Ascending aorta (tissue), 2 donors: ENCODE results near the gene TSEN2. TPM values are rescaled to one million over a fixed set of nuclear protein-coding genes. Genes with fewer than 3 reads are reported as not detected.

Experiments used
- DNase-seq, 2 donors: peaks; one replicate each; pipeline ENCODE4 v3.0.0-alpha.2; 2019; ENCODE audit warnings: low spot score in 2 of 2
- H3K27ac ChIP-seq, 2 donors: fragments of 200-600 bp; sonication (generic); one replicate each; pipeline ENCODE4 v1.5.1; 2016 to 2017; ENCODE audit warnings: mild to moderate bottlenecking in 1 of 2
- H3K27me3 ChIP-seq: fragments of 200-600 bp; sonication (generic); one replicate; pipeline ENCODE4 v1.5.1; 2017
- H3K36me3 ChIP-seq, 2 donors: fragments of 200-600 bp; sonication (generic); one replicate each; pipeline ENCODE4 v1.5.1; 2016
- H3K4me1 ChIP-seq, 2 donors: fragments of 200-600 bp; sonication (generic); one replicate each; pipeline ENCODE4 v1.5.1; 2016 to 2017; ENCODE audit warnings: mild to moderate bottlenecking in 1 of 2
- H3K4me3 ChIP-seq, 2 donors: fragments of 200-600 bp; sonication (generic); one replicate each; pipeline ENCODE4 v1.5.1; 2016 to 2017; ENCODE audit warnings: mild to moderate bottlenecking in 1 of 2
- H3K9me3 ChIP-seq, 2 donors: fragments of 200-600 bp; sonication (generic); one replicate each; pipeline ENCODE4 v1.5.1; 2016
- CTCF ChIP-seq, 3 experiments: fragments of 200-600 bp in 2 of 3; fragments of 450-650 bp in 1 of 3; sonication (generic) in 2 of 3; IDR thresholded peaks; one replicate each; pipeline ENCODE4 v1.5.1; 2016 to 2019; ENCODE audit warnings: antibody characterized with exemption in 3 of 3, mild to moderate bottlenecking in 1 of 3, moderate library complexity in 1 of 3
- intact Hi-C: fragments of 100-400 bp; cut with DNase I; formaldehyde crosslinking; loops from one replicate; pipeline ENCODE4 v1.15.1; 2023
- total RNA-seq: library from RNA; depleted of rRNA; stranded (reverse); fragments of >200 nt; gene quantifications from one replicate; pipeline ENCODE4 v1.1.0, GENCODE V29; 2016

TSEN2 gene
- total RNA-seq, 1 donor from 2014 or later = 6.3 TPM

GRCh38 chr3:12507591-12508281 lies 23.5 kb downstream of the TSEN2 start:
- Histone ChIP-seq H3K27ac (peak overlapping the region; percentile 68 to 78), H3K4me3 (no peak overlapping the region)

GRCh38 chr3:12508291-12508700 lies 24.0 kb downstream of the TSEN2 start:
- H3K4me1 ChIP-seq = peaks cover 6 to 16% of the 10 kb centered on the region in 2 donors
- intact Hi-C loops = loop anchor here (2.0 kb wide), 1 partner anchor 23 kb away; the partner anchor contains the start of gene TSEN2
- H3K36me3 ChIP-seq = peaks cover 10 to 14% of the 10 kb centered on the region in 2 donors
- no peak for TF ChIP-seq CTCF (IDR thresholded peaks at IDR 0.05)
- H3K9me3 ChIP-seq = no peaks in the 10 kb centered on the region
- peak; percentile 19 to 85 for DNase-seq
- no peak overlapping the region for H3K4me3 ChIP-seq
- peak overlapping the region; percentile 68 to 78 for H3K27ac ChIP-seq
- H3K27me3 ChIP-seq = no peaks in the 10 kb centered on the region

More at GRCh38 chr3:12507591-12508281, 23.5 kb downstream of the TSEN2 start:
- no peak for TF ChIP-seq CTCF (IDR thresholded peaks at IDR 0.05)
- intact Hi-C loops = loop anchor here (2.0 kb wide), 1 partner anchor 23 kb away; the partner anchor contains the start of gene TSEN2
- Histone ChIP-seq H3K36me3 (peaks cover 10 to 20% of the 10 kb centered on the region in 2 donors), H3K9me3 (no peaks in the 10 kb centered on the region), H3K4me1 (peaks cover 6 to 16% of the 10 kb centered on the region in 2 donors), H3K27me3 (no peaks in the 10 kb centered on the region)
- peak in 1 of 2 donors; percentile 67 for DNase-seq

GRCh38 chr3:12509466-12509865 lies 25.2 kb downstream of the TSEN2 start:
- intact Hi-C loops = loop anchor here (2.0 kb wide), 1 partner anchor 25 kb away; the partner anchor contains the start of gene TSEN2
- H3K9me3 ChIP-seq = no peaks in the 10 kb centered on the region
- H3K4me3 ChIP-seq = no peak overlapping the region
- H3K4me1 ChIP-seq = peaks cover 6 to 16% of the 10 kb centered on the region in 2 donors
- H3K27ac ChIP-seq = peak overlapping the region; percentile 73 to 78
- peaks cover 3 to 5% of the 10 kb centered on the region in 2 donors for H3K36me3 ChIP-seq
- DNase-seq = no peak
- H3K27me3 ChIP-seq = no peaks in the 10 kb centered on the region
- TF ChIP-seq CTCF (IDR thresholded peaks at IDR 0.05) = no peak

GRCh38 chr3:12512534-12513118 lies 28.3 kb downstream of the TSEN2 start:
- H3K27ac ChIP-seq = no peak overlapping the region
- H3K9me3 ChIP-seq = no peaks in the 10 kb centered on the region
- no peaks in the 10 kb centered on the region for H3K27me3 ChIP-seq
- intact Hi-C loops = no loop called here
- H3K36me3 ChIP-seq = no peaks in the 10 kb centered on the region
- DNase-seq = no peak
- H3K4me1 ChIP-seq = peaks cover 6 to 16% of the 10 kb centered on the region in 2 donors
- TF ChIP-seq CTCF (IDR thresholded peaks at IDR 0.05) = no peak
- no peak overlapping the region for H3K4me3 ChIP-seq

GRCh38 chr3:12513694-12514446 lies 29.6 kb downstream of the TSEN2 start:
- H3K4me3 ChIP-seq = no peak overlapping the region
- no peak for TF ChIP-seq CTCF (IDR thresholded peaks at IDR 0.05)

More at GRCh38 chr3:12513694-12514446, 29.6 kb downstream of the TSEN2 start:
- H3K27ac ChIP-seq = peak overlapping the region; percentile 13 to 52
- no peaks in the 10 kb centered on the region for H3K9me3 ChIP-seq
- DNase-seq = no peak
- peaks cover 0 to under 1% of the 10 kb centered on the region in 2 donors for H3K36me3 ChIP-seq
- intact Hi-C loops = no loop called here
- H3K4me1 ChIP-seq = peaks cover 5 to 11% of the 10 kb centered on the region in 2 donors
- no peaks in the 10 kb centered on the region for H3K27me3 ChIP-seq
